Prostate gland (tissue), 2 donors: ENCODE results near the gene ZFYVE16. TPM values are rescaled to one million over a fixed set of nuclear protein-coding genes. Genes with fewer than 3 reads are reported as not detected.

ENCODE experiments used
- DNase-seq: peaks from one replicate; pipeline ENCODE4 v3.0.0-alpha.2; 2019; ENCODE audit warnings: low spot score
- H3K27ac ChIP-seq, 2 donors: fragments of 200-600 bp; sonication (generic); 2 replicates each; pipeline ENCODE4 v1.5.1; 2017 to 2019
- H3K27me3 ChIP-seq: fragments of 200-600 bp; sonication (generic); replicated peaks from 2 replicates; pipeline ENCODE4 v1.5.1; 2019; ENCODE audit not compliant: insufficient read depth
- H3K36me3 ChIP-seq, 2 donors: fragments of 200-600 bp; sonication (generic); 1 replicate in 1 of 2; 2 replicates in 1 of 2; pipeline versions ENCODE4 v1.5.1 to v1.8.1; 2017 to 2019
- H3K4me1 ChIP-seq: fragments of 200-600 bp; sonication (generic); replicated peaks from 2 replicates; pipeline ENCODE4 v1.5.1; 2019
- H3K4me3 ChIP-seq, 2 donors: fragments of 200-600 bp; sonication (generic); 2 replicates each; pipeline ENCODE4 v1.5.1; 2017 to 2019
- H3K9me3 ChIP-seq: fragments of 200-600 bp; sonication (generic); 2 replicates; pipeline ENCODE4 v1.5.1; 2017
- POLR2A ChIP-seq: fragments of 450-650 bp; IDR thresholded peaks from one replicate; pipeline ENCODE4 v1.6.1; 2016; ENCODE audit warnings: antibody characterized with exemption, mild to moderate bottlenecking
- POLR2AphosphoS5 ChIP-seq: sonication (generic); formaldehyde crosslinking; IDR thresholded peaks from one replicate; pipeline ENCODE4 v1.6.1; 2017; ENCODE audit warnings: antibody characterized with exemption
- WGBS: methylation state at CpG from one replicate; pipeline ENCODE4 v1.1.5; 2018; 5-methylcytosine and 5-hydroxymethylcytosine counted together
- intact Hi-C: fragments of 100-400 bp; cut with DNase I; formaldehyde crosslinking; loops from one replicate; pipeline ENCODE4 v1.14.2; 2022
- total RNA-seq, 2 donors: library from RNA; depleted of rRNA; stranded (reverse); fragments of >200 nt; gene quantifications; one replicate each; pipeline ENCODE4 v1.1.0, GENCODE V29; 2016
- TF ChIP-seq, protein P1 (sequence below), 4 experiments: fragments of 200-600 bp in 2 of 4; fragments of 450-650 bp in 2 of 4; sonication (generic) in 2 of 4; IDR thresholded peaks; 1 replicate in 3 of 4; 2 replicates in 1 of 4; pipeline ENCODE4 v1.5.1; 2016 to 2019; ENCODE audit warnings: antibody characterized with exemption in 4 of 4, mild to moderate bottlenecking in 2 of 4, moderate library complexity in 2 of 4

ZFYVE16 gene
- total RNA-seq, 2 donors from 2014 or later: 29.4 to 41.1 TPM

DNA sequence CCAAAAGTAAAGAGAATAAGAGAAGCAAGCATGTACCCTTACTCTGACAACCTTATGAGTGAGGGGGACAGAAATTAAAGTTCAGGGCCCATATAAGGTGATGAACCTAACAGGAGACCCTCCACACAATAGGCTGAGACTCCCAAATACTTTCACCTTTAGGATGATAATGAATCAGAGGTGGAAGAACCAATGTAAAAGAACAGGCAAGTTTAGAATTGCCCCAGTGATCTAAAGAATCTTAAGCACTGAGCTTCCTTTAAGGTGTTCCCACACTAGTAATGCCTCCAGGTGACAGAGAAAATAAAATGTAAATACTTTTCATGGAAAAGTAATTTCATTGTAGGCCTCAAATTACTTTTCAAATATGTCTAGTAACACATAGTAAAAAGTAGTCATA, 71.8 kb downstream of the ZFYVE16 start:
- Histone ChIP-seq H3K27me3 (no peaks in the 10 kb centered on the region), H3K27ac (no peak overlapping the region), H3K4me1 (no peaks in the 10 kb centered on the region), H3K36me3 (peaks cover 0 to 2% of the 10 kb centered on the region in 2 donors), H3K9me3 (no peaks in the 10 kb centered on the region), H3K4me3 (no peak overlapping the region)
- DNase-seq: no peak
- intact Hi-C loops: no loop called here
- no peak for TF ChIP-seq POLR2AphosphoS5
- no peak for TF ChIP-seq POLR2A
- TF ChIP-seq, protein P1, sequence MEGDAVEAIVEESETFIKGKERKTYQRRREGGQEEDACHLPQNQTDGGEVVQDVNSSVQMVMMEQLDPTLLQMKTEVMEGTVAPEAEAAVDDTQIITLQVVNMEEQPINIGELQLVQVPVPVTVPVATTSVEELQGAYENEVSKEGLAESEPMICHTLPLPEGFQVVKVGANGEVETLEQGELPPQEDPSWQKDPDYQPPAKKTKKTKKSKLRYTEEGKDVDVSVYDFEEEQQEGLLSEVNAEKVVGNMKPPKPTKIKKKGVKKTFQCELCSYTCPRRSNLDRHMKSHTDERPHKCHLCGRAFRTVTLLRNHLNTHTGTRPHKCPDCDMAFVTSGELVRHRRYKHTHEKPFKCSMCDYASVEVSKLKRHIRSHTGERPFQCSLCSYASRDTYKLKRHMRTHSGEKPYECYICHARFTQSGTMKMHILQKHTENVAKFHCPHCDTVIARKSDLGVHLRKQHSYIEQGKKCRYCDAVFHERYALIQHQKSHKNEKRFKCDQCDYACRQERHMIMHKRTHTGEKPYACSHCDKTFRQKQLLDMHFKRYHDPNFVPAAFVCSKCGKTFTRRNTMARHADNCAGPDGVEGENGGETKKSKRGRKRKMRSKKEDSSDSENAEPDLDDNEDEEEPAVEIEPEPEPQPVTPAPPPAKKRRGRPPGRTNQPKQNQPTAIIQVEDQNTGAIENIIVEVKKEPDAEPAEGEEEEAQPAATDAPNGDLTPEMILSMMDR (IDR thresholded peaks at IDR 0.05): no peak

GRCh38 chr5:80480354-80480753, 72.5 kb downstream of the ZFYVE16 start:
- Histone ChIP-seq H3K4me1 (no peaks in the 10 kb centered on the region), H3K4me3 (no peak overlapping the region), H3K27ac (no peak overlapping the region), H3K36me3 (peaks cover 0 to 4% of the 10 kb centered on the region in 2 donors), H3K9me3 (no peaks in the 10 kb centered on the region), H3K27me3 (no peaks in the 10 kb centered on the region)
- 96% methylated on average over 2 of the region's 2 CpGs for WGBS
- intact Hi-C loops: no loop called here
- TF ChIP-seq, protein P1 (IDR thresholded peaks at IDR 0.05): no peak
- TF ChIP-seq POLR2A: no peak
- TF ChIP-seq POLR2AphosphoS5: no peak
- DNase-seq: no peak

- peak; percentile 12 for DNase-seq
These were observed 73.4 kb downstream of the ZFYVE16 start for GRCh38 chr5:80481019-80481893.

DNA sequence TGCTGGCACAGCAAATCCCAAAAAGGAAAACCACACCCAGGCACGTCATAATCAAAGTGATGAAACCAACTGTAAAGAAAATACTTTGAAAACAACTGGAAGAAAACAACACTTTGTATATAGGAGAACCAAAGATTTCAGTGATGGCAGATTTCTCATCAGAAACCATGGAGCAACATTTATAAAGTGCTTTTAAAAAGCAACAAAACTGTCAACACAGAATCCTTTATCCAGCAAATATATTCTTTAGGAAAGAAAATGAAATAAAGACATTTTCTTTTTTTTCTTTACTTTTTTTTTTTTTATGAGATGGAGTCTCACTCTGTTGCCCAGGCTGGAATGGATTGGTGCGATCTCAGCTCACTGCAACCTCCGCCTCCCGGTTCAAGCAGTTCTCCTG, 74.7 kb downstream of the ZFYVE16 start:
- intact Hi-C loops: no loop called here
- no peak overlapping the region for H3K4me3 ChIP-seq
- no peak overlapping the region for H3K27ac ChIP-seq
- H3K9me3 ChIP-seq: no peaks in the 10 kb centered on the region
- H3K36me3 ChIP-seq: peaks cover 0 to 4% of the 10 kb centered on the region in 2 donors
- no peaks in the 10 kb centered on the region for H3K27me3 ChIP-seq
- DNase-seq: no peak
- H3K4me1 ChIP-seq: no peaks in the 10 kb centered on the region
- 80% methylated on average over 4 of the region's 4 CpGs for WGBS
- TF ChIP-seq, protein P1 (IDR thresholded peaks at IDR 0.05): no peak
- TF ChIP-seq POLR2A: no peak
- no peak for TF ChIP-seq POLR2AphosphoS5

More at GRCh38 chr5:80481019-80481893, 73.4 kb downstream of the ZFYVE16 start:
- H3K27me3 ChIP-seq: no peaks in the 10 kb centered on the region
- H3K9me3 ChIP-seq: no peaks in the 10 kb centered on the region
- H3K27ac ChIP-seq: no peak overlapping the region
- no peak for TF ChIP-seq POLR2AphosphoS5
- TF ChIP-seq, protein P1 (IDR thresholded peaks at IDR 0.05): peak in 3 of 4 experiments; percentile 43 to 56 (median 47)
- TF ChIP-seq POLR2A: no peak
- H3K4me1 ChIP-seq: no peaks in the 10 kb centered on the region
- 94% methylated on average over 3 of the region's 3 CpGs for WGBS
- H3K4me3 ChIP-seq: no peak overlapping the region
- intact Hi-C loops: no loop called here
- peaks cover 0 to 4% of the 10 kb centered on the region in 2 donors for H3K36me3 ChIP-seq
